HG03025 (cell line): ENCODE data around the gene LRRC53.

Source experiments
- ATAC-seq: cut with Tn5 transposase; IDR thresholded peaks from one replicate; pipeline ENCODE4 v1.9.1; 2021; ENCODE audit warnings: mild to moderate bottlenecking, moderate library complexity; ENCODE audit not compliant: unreplicated experiment, low FRiP score

LRRC53 gene

GRCh38 chr1:74512170-74512915 is at the start of gene LRRC53:
Gene LRRC53, minus strand, starts transcription at chr1:74512611. Its CDS starts 29,262 bp downstream, at chr1:74483349.
- ATAC-seq = no peak

DNA sequence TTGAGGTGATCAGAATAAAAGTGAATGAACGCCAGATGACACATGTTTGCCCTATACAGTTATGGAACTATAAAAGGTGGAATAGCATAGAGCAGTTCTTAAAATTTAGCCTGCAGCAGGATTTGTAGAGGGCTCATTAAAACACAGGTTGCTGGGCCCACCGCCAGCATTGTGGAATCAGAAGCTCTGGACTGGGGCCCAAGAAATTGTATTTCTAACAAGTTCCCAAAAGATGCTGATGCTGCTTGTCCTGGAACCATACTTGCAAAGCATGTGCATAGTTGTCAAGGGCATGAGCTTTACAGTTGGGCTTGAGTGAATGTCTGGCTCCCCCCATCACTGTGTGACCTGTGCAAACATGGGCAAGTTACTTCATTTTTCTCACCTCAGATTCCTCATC is 37.5 kb upstream of the LRRC53 start:
- ATAC-seq = no peak

- ATAC-seq = no peak
These were observed 36.7 kb upstream of the LRRC53 start for GRCh38 chr1:74548961-74549750.

GRCh38 chr1:74545821-74546220 is 33.4 kb upstream of the LRRC53 start:
- no peak for ATAC-seq

- ATAC-seq = no peak
These were observed 21.8 kb upstream of the LRRC53 start for GRCh38 chr1:74534241-74534640.

DNA sequence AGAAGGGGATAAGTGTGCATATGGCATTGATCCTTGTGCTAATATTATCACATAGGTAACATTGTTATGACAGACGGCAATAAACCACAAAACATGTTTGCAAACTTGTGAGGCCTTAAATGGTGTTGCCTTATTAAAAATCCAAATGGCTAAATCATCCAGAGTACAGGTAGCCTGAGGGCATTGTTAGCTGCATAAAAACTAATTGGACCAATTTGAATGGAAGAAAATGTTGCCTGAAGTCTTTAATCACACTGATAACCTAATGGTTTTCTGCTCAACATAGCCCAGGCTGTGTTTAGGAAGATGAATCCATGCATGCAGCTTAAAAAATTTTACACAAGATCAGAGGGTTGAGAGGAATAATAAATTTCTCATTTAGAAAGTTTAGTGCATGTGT is 19.4 kb upstream of the LRRC53 start:
- ATAC-seq = no peak

DNA sequence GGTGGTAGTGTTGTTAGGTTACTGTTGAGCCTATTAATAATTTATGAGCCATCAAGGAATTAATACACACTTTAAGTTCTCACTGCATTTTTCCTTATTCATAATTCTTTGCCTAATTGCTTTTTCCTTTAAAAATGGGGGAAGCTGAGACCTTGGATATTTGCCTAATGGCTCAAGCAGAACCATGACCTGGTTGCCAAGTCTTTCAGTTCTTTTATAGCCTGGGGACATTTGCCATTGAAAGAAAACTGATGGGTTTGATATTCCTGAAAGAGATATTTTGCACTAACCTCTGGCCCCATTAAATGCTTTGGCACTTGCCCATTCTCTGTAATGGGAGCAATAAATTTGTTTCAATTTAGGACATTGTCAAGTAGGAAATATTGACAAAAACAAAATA is 18.5 kb upstream of the LRRC53 start:
- no peak for ATAC-seq

- ATAC-seq = no peak
These were observed 15.7 kb upstream of the LRRC53 start for GRCh38 chr1:74528123-74528522.

DNA sequence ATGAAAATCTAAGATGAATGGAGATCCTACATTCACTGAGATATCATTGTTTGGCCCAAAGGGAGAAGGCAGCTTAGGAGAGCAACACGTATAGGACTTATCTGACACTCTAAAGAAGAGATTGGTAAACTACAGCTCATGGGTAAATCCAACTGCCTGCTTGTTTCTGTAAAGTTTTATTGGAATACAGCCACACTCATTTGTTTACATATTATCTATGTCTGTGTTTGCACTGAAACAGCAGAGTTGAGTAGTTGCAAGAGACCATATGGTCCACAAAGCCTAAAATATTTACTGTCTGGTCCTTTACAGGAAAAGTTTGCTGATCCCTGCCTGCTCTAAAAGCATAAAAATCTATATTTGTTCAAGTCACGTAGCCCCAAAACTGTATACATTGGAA is 14.3 kb upstream of the LRRC53 start:
- no peak for ATAC-seq

GRCh38 chr1:74523873-74524480 is 11.6 kb upstream of the LRRC53 start:
- no peak for ATAC-seq

DNA sequence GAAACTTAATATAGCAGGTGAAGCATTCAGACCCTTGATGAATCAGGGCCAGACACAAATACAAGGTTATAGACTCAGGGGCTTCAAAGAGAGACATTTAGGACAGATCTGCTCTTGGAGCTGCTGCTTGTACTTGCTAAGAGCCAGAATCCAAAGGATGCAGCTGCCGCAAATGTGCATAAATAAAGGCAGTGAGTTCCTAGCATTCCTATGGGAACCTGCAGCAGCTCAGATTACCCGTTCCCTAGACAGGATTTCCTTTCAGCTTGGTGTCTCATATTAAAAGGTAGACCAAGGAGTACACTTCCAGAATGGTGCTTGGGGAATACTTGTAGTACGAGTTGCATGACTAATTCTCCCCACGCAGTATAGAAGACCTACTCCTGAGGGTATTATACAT is 9.7 kb upstream of the LRRC53 start:
- no peak for ATAC-seq

DNA sequence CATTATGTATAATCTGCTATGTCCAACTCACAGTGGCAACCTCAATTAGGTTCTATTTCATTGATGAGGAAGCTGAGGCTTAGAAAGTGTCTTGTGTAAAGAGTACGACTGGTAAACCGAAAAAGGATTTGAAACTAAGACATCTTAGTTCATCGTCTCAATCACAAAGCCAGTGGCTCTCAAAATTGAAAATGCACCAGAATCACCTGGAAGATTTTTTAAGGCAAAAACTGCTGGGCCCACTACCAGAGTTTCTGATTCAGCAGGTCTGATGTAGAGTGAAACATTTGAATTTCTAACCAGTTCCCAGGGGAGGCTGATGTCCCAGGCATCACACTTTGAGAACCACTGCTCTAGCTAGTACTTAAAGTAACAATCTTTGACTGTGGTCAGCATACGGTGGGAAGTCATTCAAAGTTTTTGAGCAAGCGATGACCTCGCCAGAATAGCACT is 5.2 kb upstream of the LRRC53 start:
- peak; percentile 85 for ATAC-seq

- no peak for ATAC-seq
These were observed 1.2 kb upstream of the LRRC53 start for GRCh38 chr1:74513411-74514300.

- ATAC-seq = no peak
These were observed 4.0 kb downstream of the LRRC53 start for GRCh38 chr1:74508449-74508848.

GRCh38 chr1:74505928-74506710 is 6.3 kb downstream of the LRRC53 start:
- no peak for ATAC-seq

- ATAC-seq = no peak
These were observed 7.4 kb downstream of the LRRC53 start for GRCh38 chr1:74504933-74505512.

GRCh38 chr1:74504125-74504932 is 8.1 kb downstream of the LRRC53 start:
- ATAC-seq = peak; percentile 73

GRCh38 chr1:74502858-74503257 is 9.6 kb downstream of the LRRC53 start:
- peak; percentile 49 for ATAC-seq
